GM12878 (cell line): ENCODE results near the gene PACS1. TPM values are rescaled to one million over a fixed set of nuclear protein-coding genes. Genes with fewer than 3 reads are reported as not detected.

ENCODE experiments used
- EZH2 ChIP-seq: IDR thresholded peaks from 2 replicates; pipeline ENCODE4 v1.6.1; 2012; ENCODE audit warnings: low read depth, mild to moderate bottlenecking, control low read depth, inconsistent platforms, low read length, borderline replicate concordance; ENCODE audit not compliant: control insufficient read depth
- HCFC1 ChIP-seq: fragments of 150-350 bp; IDR thresholded peaks from 2 replicates; pipeline ENCODE4 v1.6.1; 2014; ENCODE audit warnings: low read length
- IKZF1 ChIP-seq: fragments of 450-650 bp; conservative IDR thresholded peaks from 2 replicates; pipeline ENCODE4 v1.6.1; 2017; ENCODE audit warnings: antibody characterized with exemption, mild to moderate bottlenecking
- SUPT20H ChIP-seq: IDR thresholded peaks from 2 replicates; pipeline ENCODE4 v1.6.1; 2011; ENCODE audit warnings: low read depth, mild to moderate bottlenecking, low read length, moderate library complexity, borderline replicate concordance; ENCODE audit not compliant: control insufficient read depth
- WRNIP1 ChIP-seq: IDR thresholded peaks from 2 replicates; pipeline ENCODE4 v1.6.1; 2011; ENCODE audit warnings: low read depth, low read length, improper control_type of control experiment, borderline replicate concordance
- polyA plus RNA-seq, 11 experiments: library from polyadenylated mRNA; depleted of rRNA in 4 of 11; unstranded in 6 of 11; stranded (reverse) in 5 of 11; fragments of >200 nt; fragmentation: Nextera tagmentation in 4 of 11; fragmentation: Illumina TruSeq in 1 of 11; extraction: Ambion mirVana in 4 of 11; extraction: Trizol in 1 of 11; gene quantifications; 1 replicate in 1 of 11; 2 replicates in 10 of 11; pipeline versions ENCODE4 v1.2.1 to v1.2.3, GENCODE V29; 2011 to 2016; ENCODE audit warnings: inconsistent platforms in 2 of 11, missing spikeins in 2 of 11, low read depth in 1 of 11
- total RNA-seq, 4 experiments: library from RNA; depleted of rRNA in 3 of 4; stranded (reverse); fragments of >200 nt in 3 of 4; fragmentation: Illumina TruSeq in 1 of 4; extraction: Trizol in 1 of 4; gene quantifications; 2 replicates each; pipeline versions ENCODE4 v1.2.1 to v1.2.3, GENCODE V29; 2013 to 2021
- TF ChIP-seq, protein P1 (sequence below): fragments of 450-650 bp; IDR thresholded peaks from 2 replicates; pipeline ENCODE4 v1.6.1; 2017; ENCODE audit warnings: mild to moderate bottlenecking, moderate library complexity
- TF ChIP-seq, protein P2 (sequence below): fragments of 450-650 bp; IDR thresholded peaks from 2 replicates; pipeline ENCODE4 v1.6.1; 2017; ENCODE audit warnings: antibody characterized with exemption, mild to moderate bottlenecking, moderate library complexity
- TF ChIP-seq, protein P3 (sequence below): fragments of 450-650 bp; IDR thresholded peaks from 2 replicates; pipeline ENCODE4 v1.6.1; 2017; ENCODE audit warnings: mild to moderate bottlenecking, low read depth, inconsistent platforms; ENCODE audit not compliant: poor library complexity, severe bottlenecking

PACS1 gene
- total and polyA plus RNA-seq, 10 of the 15 experiments (the other 5 are each of a cell fraction or from before 2014, with no cell fraction given): 1.1 to 74.3 (median 17.9) TPM

DNA sequence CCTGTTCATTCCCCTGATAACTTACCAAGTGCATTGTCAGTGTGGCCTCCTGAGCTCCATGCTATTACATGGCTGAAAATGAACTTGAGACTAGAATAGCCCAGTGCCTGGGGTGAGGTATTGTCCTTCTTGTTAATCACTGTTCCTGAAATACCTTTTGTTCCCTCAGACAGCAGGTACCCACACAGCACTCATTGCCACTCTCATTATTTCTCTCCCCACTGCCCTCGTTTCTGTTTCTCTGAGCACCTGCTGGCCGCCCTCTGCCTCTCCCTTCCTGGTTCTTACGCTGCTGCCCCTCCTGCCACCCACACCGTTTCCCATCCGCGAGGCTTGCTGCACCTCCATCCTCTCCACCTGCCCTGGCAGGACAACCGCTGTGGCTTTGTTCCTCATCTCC is 161.5 kb downstream of the PACS1 start (continued):
- TF ChIP-seq, protein P1, sequence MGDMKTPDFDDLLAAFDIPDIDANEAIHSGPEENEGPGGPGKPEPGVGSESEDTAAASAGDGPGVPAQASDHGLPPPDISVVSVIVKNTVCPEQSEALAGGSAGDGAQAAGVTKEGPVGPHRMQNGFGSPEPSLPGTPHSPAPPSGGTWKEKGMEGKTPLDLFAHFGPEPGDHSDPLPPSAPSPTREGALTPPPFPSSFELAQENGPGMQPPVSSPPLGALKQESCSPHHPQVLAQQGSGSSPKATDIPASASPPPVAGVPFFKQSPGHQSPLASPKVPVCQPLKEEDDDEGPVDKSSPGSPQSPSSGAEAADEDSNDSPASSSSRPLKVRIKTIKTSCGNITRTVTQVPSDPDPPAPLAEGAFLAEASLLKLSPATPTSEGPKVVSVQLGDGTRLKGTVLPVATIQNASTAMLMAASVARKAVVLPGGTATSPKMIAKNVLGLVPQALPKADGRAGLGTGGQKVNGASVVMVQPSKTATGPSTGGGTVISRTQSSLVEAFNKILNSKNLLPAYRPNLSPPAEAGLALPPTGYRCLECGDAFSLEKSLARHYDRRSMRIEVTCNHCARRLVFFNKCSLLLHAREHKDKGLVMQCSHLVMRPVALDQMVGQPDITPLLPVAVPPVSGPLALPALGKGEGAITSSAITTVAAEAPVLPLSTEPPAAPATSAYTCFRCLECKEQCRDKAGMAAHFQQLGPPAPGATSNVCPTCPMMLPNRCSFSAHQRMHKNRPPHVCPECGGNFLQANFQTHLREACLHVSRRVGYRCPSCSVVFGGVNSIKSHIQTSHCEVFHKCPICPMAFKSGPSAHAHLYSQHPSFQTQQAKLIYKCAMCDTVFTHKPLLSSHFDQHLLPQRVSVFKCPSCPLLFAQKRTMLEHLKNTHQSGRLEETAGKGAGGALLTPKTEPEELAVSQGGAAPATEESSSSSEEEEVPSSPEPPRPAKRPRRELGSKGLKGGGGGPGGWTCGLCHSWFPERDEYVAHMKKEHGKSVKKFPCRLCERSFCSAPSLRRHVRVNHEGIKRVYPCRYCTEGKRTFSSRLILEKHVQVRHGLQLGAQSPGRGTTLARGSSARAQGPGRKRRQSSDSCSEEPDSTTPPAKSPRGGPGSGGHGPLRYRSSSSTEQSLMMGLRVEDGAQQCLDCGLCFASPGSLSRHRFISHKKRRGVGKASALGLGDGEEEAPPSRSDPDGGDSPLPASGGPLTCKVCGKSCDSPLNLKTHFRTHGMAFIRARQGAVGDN: no peak
- TF ChIP-seq, protein P2, sequence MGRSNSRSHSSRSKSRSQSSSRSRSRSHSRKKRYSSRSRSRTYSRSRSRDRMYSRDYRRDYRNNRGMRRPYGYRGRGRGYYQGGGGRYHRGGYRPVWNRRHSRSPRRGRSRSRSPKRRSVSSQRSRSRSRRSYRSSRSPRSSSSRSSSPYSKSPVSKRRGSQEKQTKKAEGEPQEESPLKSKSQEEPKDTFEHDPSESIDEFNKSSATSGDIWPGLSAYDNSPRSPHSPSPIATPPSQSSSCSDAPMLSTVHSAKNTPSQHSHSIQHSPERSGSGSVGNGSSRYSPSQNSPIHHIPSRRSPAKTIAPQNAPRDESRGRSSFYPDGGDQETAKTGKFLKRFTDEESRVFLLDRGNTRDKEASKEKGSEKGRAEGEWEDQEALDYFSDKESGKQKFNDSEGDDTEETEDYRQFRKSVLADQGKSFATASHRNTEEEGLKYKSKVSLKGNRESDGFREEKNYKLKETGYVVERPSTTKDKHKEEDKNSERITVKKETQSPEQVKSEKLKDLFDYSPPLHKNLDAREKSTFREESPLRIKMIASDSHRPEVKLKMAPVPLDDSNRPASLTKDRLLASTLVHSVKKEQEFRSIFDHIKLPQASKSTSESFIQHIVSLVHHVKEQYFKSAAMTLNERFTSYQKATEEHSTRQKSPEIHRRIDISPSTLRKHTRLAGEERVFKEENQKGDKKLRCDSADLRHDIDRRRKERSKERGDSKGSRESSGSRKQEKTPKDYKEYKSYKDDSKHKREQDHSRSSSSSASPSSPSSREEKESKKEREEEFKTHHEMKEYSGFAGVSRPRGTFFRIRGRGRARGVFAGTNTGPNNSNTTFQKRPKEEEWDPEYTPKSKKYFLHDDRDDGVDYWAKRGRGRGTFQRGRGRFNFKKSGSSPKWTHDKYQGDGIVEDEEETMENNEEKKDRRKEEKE: no peak
- no peak for TF ChIP-seq WRNIP1
- TF ChIP-seq EZH2: no peak
- no peak for TF ChIP-seq IKZF1
- no peak for TF ChIP-seq SUPT20H
- TF ChIP-seq, protein P3, sequence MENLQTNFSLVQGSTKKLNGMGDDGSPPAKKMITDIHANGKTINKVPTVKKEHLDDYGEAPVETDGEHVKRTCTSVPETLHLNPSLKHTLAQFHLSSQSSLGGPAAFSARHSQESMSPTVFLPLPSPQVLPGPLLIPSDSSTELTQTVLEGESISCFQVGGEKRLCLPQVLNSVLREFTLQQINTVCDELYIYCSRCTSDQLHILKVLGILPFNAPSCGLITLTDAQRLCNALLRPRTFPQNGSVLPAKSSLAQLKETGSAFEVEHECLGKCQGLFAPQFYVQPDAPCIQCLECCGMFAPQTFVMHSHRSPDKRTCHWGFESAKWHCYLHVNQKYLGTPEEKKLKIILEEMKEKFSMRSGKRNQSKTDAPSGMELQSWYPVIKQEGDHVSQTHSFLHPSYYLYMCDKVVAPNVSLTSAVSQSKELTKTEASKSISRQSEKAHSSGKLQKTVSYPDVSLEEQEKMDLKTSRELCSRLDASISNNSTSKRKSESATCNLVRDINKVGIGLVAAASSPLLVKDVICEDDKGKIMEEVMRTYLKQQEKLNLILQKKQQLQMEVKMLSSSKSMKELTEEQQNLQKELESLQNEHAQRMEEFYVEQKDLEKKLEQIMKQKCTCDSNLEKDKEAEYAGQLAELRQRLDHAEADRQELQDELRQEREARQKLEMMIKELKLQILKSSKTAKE: no peak
- no peak for TF ChIP-seq HCFC1
- TF ChIP-seq, all 136 proteins: peak for 0
